Measurements from ENCODE around the gene SLC17A9.
A peak's percentile ranks its signal among the peaks of the same experiment; 100 is the strongest.
"Not testable (repeated sequence)": the region's sequence is repeated elsewhere in the genome, so short reads cannot be mapped to it uniquely, and the experiment has no call there.

The SLC17A9 gene

DNA sequence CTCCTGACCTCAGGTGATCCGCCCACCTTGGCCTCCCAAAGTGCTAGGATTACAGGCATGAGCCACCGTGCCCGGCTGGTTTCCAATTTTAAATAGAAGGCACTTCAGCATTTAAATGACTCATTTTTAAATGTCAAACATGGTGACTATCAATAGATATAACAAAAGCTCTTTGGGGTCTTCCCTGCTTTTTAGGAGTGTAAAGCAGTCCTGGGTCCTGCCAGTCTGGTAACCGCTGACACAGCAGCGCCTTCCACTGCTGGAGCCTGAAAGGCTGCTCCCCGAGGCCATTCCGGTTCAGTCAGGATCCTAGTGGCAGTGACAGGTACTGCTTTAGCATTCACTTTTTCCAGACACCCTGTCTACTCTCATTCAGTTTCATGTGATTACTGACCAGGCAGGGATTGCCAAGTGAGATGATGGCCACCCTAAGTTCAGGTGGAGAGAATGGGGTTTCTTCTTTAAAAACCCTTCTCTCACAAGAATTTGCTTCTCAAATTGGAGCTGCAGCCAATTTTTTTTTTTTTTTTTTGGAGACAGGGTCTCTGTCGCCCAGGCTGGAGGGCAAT is 31.3 kb upstream of the SLC17A9 start:
- peak; percentile 56 to 74 (median 71) for DNase-seq

- no peak for DNase-seq
Observed at GRCh38 chr20:62922451-62922921, 30.0 kb upstream of the SLC17A9 start.

- DNase-seq: not testable (repeated sequence)
Observed at GRCh38 chr20:62923059-62923668, 29.3 kb upstream of the SLC17A9 start.

- DNase-seq: no peak
Observed at GRCh38 chr20:62923669-62924441, 28.7 kb upstream of the SLC17A9 start.

GRCh38 chr20:62924442-62925075 is 27.9 kb upstream of the SLC17A9 start:
- peak in 3 of 4 experiments; percentile 17 to 32 (median 31) for DNase-seq

GRCh38 chr20:62925076-62925419 is 27.5 kb upstream of the SLC17A9 start:
- DNase-seq: peak in 1 of 4 experiments; percentile 12

DNA sequence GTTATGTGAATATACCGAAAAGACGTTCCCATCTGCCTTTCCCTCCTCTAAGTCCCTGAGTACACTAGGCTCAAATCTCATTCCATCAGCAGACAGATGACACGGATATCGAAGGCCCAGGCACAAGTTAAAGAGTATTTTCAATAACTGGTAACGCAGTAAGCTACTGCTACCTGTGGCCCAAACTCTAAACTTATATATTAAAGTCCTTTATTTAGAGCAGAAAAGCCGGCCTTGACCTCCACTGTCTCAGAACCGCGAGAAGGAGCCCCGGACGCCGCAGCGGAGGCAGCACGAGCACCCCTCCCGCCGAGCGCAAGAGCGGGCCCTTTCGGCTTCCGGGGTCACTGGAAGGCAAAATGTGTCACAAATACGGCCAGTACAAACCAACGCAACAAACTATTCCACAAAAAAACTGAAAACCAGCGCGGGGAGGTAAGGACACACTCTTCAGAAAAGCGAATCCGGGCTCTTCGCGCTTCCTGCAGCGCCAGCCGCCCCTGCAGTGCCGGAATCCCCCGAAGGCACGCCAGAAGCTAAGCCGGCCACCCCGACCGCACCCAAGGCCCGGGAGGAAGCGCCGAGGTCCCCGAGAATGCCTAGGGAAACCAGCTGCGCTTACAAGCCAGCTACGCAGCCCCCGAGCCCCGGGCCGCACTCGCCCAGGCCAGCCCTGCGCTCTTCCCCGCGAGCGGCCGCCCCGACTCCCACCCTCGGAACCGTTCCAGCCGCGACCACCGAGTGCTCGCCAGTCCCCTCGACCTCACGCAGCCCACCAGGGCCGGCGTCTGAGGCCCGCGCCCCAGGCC is 26.9 kb upstream of the SLC17A9 start:
- DNase-seq: peak; percentile 48 to 71 (median 58)

GRCh38 chr20:62926229-62927127 is 26.0 kb upstream of the SLC17A9 start, which contains the start of gene DIDO1:
DIDO1 (minus strand) TSS chr20:62926505.
- peak; percentile 90 to 96 (median 93) for DNase-seq

- no peak for DNase-seq
Observed at GRCh38 chr20:62927128-62927705, 25.3 kb upstream of the SLC17A9 start.

DNA sequence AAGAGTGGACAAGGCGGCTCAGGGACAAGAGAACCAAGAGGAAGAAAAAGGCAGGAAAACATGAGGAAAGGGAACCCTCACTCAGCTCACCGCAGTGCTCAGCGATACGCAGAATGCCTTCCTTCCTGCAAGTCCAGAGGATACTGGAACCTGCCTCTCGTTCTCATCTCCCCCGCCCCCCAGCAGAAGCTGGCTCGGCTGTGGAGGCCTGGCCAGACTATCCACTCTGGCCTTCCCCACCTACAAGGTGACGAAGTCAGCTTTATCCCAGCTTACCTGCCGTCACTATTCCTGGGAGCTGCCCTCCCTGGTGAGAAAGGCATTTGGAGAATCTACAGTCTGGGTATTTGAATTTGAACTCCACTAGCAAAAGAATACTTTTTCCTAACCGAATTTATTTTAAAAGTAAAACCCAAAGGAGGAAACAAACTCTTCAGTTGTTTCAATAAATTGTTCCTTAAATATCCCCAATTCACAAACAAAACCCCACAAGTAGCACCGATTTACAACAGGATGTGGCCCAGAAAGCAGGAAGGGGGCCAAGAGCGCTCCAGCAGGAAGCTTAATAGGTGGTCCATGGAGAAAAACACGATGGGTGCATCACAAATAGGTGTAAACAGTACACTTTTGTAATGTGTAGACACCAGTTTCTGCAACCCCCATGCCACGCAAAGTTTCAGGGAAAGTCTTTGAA is 24.1 kb upstream of the SLC17A9 start:
- peak in 3 of 4 experiments; percentile 27 to 46 (median 36) for DNase-seq

DNA sequence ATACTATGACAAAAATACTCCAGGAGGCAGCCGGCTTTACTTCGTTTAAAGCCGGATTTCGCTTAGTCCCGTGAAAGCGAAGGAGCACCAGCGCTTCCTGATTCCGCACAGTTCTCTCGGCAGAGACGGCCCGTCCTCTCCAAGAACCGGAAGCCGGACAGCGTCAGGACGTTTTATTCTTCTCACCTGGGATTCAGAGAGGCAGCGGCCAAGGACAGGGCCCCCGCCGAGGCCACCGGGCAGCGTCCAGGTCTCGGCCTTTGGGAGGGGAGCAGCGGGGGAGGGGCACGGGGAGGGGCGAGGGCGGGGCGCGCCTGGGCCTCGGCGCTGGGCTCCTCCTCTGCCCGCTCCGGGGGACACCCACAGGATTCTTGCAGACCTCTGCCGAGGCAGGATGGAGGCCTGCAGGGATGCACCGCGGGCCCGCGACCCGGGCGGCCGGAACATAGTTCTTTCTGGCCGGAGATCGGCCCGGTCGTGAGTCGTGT is 23.4 kb upstream of the SLC17A9 start:
- DNase-seq: peak; percentile 67 to 82 (median 78)

- no peak for DNase-seq
Observed at GRCh38 chr20:62931464-62931863, 21.0 kb upstream of the SLC17A9 start.

DNA sequence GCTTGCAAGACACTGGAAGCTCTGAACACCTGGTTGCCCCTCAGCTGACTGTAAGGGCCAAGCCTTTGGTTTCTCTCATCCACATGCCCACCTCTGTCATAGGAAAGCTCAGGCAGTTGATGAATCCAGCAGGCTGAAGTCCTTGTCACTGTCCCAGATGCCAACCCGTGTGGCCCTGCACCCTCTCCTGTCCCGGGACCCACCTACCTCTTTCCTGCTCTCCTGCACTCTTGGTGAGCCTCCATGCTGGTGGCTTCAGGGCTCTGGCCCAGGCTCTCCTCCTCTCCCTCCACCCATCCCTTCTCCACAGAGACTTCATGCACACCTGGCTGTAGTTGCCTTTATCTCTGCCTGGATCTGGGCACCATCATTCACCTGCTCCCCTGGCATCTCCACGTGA is 18.5 kb upstream of the SLC17A9 start:
- no peak for DNase-seq

- no peak for DNase-seq
Observed at GRCh38 chr20:62935204-62935967, 17.1 kb upstream of the SLC17A9 start.

- no peak for DNase-seq
Observed at GRCh38 chr20:62935968-62936585, 16.4 kb upstream of the SLC17A9 start.

DNA sequence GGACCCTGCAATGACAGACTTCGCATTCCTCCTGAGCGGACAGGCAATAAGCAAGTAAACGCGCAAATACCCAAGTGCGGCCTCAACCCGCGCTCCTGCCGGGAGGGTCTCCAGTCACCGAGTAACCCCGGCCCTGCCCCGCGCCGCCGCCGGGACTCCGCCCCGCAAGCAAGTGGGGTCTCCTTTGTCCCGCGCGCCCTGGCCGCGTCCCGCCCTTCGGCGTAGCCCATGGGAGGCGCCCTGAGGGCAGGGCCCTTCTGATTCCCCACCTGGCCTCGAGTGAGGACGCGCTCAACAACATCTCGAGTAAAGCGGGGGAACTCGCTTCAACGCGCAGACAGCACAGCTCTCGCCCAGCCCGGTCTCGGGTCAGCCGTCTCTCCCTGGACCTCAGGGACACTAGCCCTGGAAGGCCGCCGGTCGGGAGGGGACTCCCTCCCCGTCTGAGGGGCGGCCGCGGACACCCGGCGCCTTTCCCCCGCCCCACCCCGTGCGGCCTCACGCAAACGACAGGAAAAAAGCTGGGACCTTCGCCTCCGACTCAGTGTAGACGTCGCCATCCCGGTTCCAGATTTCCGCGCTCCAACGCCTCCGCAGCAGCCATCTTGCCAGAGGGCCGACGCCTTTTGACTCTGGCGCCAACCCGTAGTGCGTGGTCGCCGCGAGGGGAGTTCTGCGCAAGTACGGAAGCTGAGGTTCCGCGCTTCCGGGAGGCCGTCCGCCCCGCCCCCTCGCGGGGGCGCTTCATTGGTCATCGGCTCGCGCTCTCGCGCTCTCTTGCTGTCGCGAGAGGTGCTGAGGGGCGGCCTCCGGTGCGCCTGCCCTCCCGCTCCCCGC is 15.0 kb upstream of the SLC17A9 start:
- peak; percentile 98 to 99 (median 99) for DNase-seq

- DNase-seq: peak; percentile 72 to 82 (median 75)
Observed at GRCh38 chr20:62938105-62938888, 14.2 kb upstream of the SLC17A9 start, which contains the start of gene GID8. GID8 (plus strand) TSS chr20:62938147; CDS start chr20:62941503, 3,356 bp downstream.

Data from suppressor macrophage (primary cell).